Endothelial cell of umbilical vein (primary cell): ENCODE data around the gene SLC6A7. TPM values are rescaled to one million over a fixed set of nuclear protein-coding genes. Genes with fewer than 3 reads are reported as not detected.

Experiments
- BruUV-seq: library from RNA; stranded (reverse); fragments of 400-500 nt; replicated peaks from 2 replicates; lab custom pipeline; 2021; lab: Mats Ljungman, UMichigan
- CTCF ChIA-PET: fragments of 300-600, 350-600 bp; sonication (Branson Sonifier 250); formaldehyde crosslinking; loops from one replicate; lab custom pipeline; 2021; ENCODE audit warnings: antibody characterized with exemption, inconsistent platforms; lab: Charles Lee
- POLR2A ChIA-PET: fragments of 300-600, 350-600 bp; sonication (Branson Sonifier 250); formaldehyde crosslinking; loops from one replicate; lab custom pipeline; 2021; ENCODE audit warnings: antibody characterized with exemption, inconsistent platforms; lab: Charles Lee
- DNase-seq: peaks from one replicate; pipeline ENCODE4 v3.0.0-alpha.2; 2011; ENCODE audit warnings: low read depth, low spot score
- FAIRE-seq: peaks from 2 replicates; lab custom pipeline; 2011; peaks lifted over from hg19 to GRCh38; lab: Jason Lieb, UNC
- H2AFZ ChIP-seq: 2 replicates; pipeline ENCODE4 v1.6.0; 2012; ENCODE audit warnings: low read depth, low read length, control low read depth, inconsistent platforms
- H3K27ac ChIP-seq: 2 replicates; pipeline ENCODE4 v1.5.1; 2011; ENCODE audit warnings: low read depth, mild to moderate bottlenecking, control low read depth, low read length, moderate library complexity; ENCODE audit not compliant: insufficient read depth
- H3K27me3 ChIP-seq, 2 experiments: 2 replicates each; pipeline versions ENCODE4 v1.6.0 to v1.6.1; 2011; ENCODE audit warnings: low read length in 2 of 2, mixed read lengths in 1 of 2; ENCODE audit not compliant: control insufficient read depth in 2 of 2, insufficient read depth in 2 of 2
- H3K36me3 ChIP-seq, 2 experiments: 2 replicates in 1 of 2; 3 replicates in 1 of 2; pipeline ENCODE4 v1.5.1; 2011; ENCODE audit warnings: low read length in 2 of 2, mild to moderate bottlenecking in 1 of 2, moderate library complexity in 1 of 2; ENCODE audit not compliant: control insufficient read depth in 2 of 2, insufficient read depth in 2 of 2; ENCODE audit errors: extremely low read depth in 1 of 2
- H3K4me1 ChIP-seq: 3 replicates; pipeline ENCODE4 v1.5.1; 2011; ENCODE audit warnings: mild to moderate bottlenecking, low read length; ENCODE audit not compliant: control insufficient read depth, insufficient read depth; ENCODE audit errors: extremely low read depth
- H3K4me2 ChIP-seq: 2 replicates; pipeline ENCODE4 v1.6.1; 2011; ENCODE audit warnings: low read length, control low read depth, mixed read lengths; ENCODE audit not compliant: insufficient read depth
- H3K4me3 ChIP-seq, 3 experiments: fragments of 200-600 bp in 1 of 3; sonication (generic), shearing (Covaris generic) in 1 of 3; replicated peaks in 1 of 3; 2 replicates each; pipeline ENCODE4 v1.5.1; 2011 to 2016; ENCODE audit warnings: control low read depth in 3 of 3, low read length in 3 of 3, mild to moderate bottlenecking in 2 of 3, inconsistent platforms in 1 of 3, low read depth in 1 of 3, moderate library complexity in 1 of 3; ENCODE audit not compliant: insufficient read depth in 1 of 3
- H3K79me2 ChIP-seq: 2 replicates; pipeline ENCODE4 v1.6.0; 2012; ENCODE audit warnings: low read length, inconsistent platforms; ENCODE audit not compliant: control insufficient read depth, insufficient read depth
- H3K9ac ChIP-seq: replicated peaks from 2 replicates; pipeline ENCODE3; 2011; ENCODE audit warnings: low read length, control low read depth; ENCODE audit not compliant: insufficient read depth; ENCODE audit errors: extremely low read depth
- H3K9me1 ChIP-seq: replicated peaks from 3 replicates; pipeline ENCODE4 v1.6.0; 2011; ENCODE audit warnings: mild to moderate bottlenecking, low read length; ENCODE audit not compliant: control insufficient read depth, insufficient read depth; ENCODE audit errors: extremely low read depth
- H3K9me3 ChIP-seq: replicated peaks from 2 replicates; pipeline ENCODE4 v1.5.1; 2012; ENCODE audit warnings: low read length, inconsistent platforms; ENCODE audit not compliant: control insufficient read depth, insufficient read depth
- H4K20me1 ChIP-seq: replicated peaks from 2 replicates; pipeline ENCODE3; 2011; ENCODE audit warnings: mild to moderate bottlenecking, low read length; ENCODE audit not compliant: control insufficient read depth, insufficient read depth; ENCODE audit errors: extremely low read depth
- EZH2 ChIP-seq: IDR thresholded peaks from 2 replicates; pipeline ENCODE4 v1.6.1; 2012; ENCODE audit warnings: borderline replicate concordance, low read depth, mild to moderate bottlenecking, moderate library complexity, low read length, inconsistent platforms; ENCODE audit not compliant: severe bottlenecking
- FOS ChIP-seq: IDR thresholded peaks from 2 replicates; pipeline ENCODE4 v1.6.1; 2011; ENCODE audit warnings: mild to moderate bottlenecking, low read length, moderate library complexity, borderline replicate concordance; ENCODE audit not compliant: insufficient read depth
- GATA2 ChIP-seq: IDR thresholded peaks from 2 replicates; pipeline ENCODE4 v1.7.0; 2011; ENCODE audit warnings: low read depth, mild to moderate bottlenecking, moderate library complexity, mixed read lengths, low read length; ENCODE audit not compliant: insufficient read length, insufficient read depth
- JUN ChIP-seq: IDR thresholded peaks from 2 replicates; pipeline ENCODE4 v1.6.1; 2011; ENCODE audit warnings: borderline replicate concordance, low read depth; ENCODE audit not compliant: insufficient read length, insufficient read depth
- MYC ChIP-seq: IDR thresholded peaks from one replicate; pipeline ENCODE4 v1.6.1; 2011; ENCODE audit warnings: mild to moderate bottlenecking, low read depth, low read length
- POLR2A ChIP-seq: IDR thresholded peaks from 2 replicates; pipeline ENCODE4 v1.6.1; 2012; ENCODE audit warnings: low read depth, mild to moderate bottlenecking, control low read depth, low read length
- POLR2AphosphoS5 ChIP-seq: IDR thresholded peaks from 2 replicates; pipeline ENCODE4 v1.6.1; 2012; ENCODE audit warnings: low read depth, mild to moderate bottlenecking, control low read depth, low read length, moderate library complexity; ENCODE audit not compliant: insufficient read depth
- dilution Hi-C: fragments of 300-500 bp; cut with MboI; formaldehyde crosslinking; loops from one replicate; pipeline ENCODE4 v1.15.0; 2019; ENCODE audit warnings: low sequenced_read_pairs; ENCODE audit not compliant: extremely low pct_ligation_motif_present
- intact Hi-C: fragments of 100-400 bp; cut with micrococcal nuclease; formaldehyde crosslinking; loops from one replicate; pipeline ENCODE4 v1.10.0; 2022
- polyA plus RNA-seq, 4 experiments: library from polyadenylated mRNA; depleted of rRNA in 3 of 4; stranded (reverse) in 3 of 4; unstranded in 1 of 4; fragments of >200 nt; gene quantifications; 2 replicates each; pipeline versions ENCODE4 v1.2.1 to v1.2.3, GENCODE V29; 2011 to 2012; ENCODE audit warnings: missing spikeins in 1 of 4
- total RNA-seq: library from RNA; stranded (reverse); gene quantifications from 2 replicates; pipeline ENCODE4 v1.2.3, GENCODE V29; 2021
- TF ChIP-seq, protein P1 (sequence below): IDR thresholded peaks from 2 replicates; pipeline ENCODE4 v1.6.1; 2011; ENCODE audit not compliant: insufficient read depth, insufficient read length
- TF ChIP-seq, protein P2 (sequence below), 2 donors: IDR thresholded peaks; 1 replicate in 1 of 2; 2 replicates in 1 of 2; pipeline ENCODE4 v1.5.1; 2011; ENCODE audit warnings: low read length in 2 of 2, mild to moderate bottlenecking in 2 of 2, moderate library complexity in 2 of 2, control low read depth in 1 of 2, inconsistent platforms in 1 of 2, low read depth in 1 of 2; ENCODE audit not compliant: insufficient read depth in 1 of 2; ENCODE audit errors: extremely low read depth in 1 of 2

Gene SLC6A7
- total and polyA plus RNA-seq, 2 donors (not counting 3 experiments of a cell fraction or from before 2014, with no cell fraction given), result not detected

DNA sequence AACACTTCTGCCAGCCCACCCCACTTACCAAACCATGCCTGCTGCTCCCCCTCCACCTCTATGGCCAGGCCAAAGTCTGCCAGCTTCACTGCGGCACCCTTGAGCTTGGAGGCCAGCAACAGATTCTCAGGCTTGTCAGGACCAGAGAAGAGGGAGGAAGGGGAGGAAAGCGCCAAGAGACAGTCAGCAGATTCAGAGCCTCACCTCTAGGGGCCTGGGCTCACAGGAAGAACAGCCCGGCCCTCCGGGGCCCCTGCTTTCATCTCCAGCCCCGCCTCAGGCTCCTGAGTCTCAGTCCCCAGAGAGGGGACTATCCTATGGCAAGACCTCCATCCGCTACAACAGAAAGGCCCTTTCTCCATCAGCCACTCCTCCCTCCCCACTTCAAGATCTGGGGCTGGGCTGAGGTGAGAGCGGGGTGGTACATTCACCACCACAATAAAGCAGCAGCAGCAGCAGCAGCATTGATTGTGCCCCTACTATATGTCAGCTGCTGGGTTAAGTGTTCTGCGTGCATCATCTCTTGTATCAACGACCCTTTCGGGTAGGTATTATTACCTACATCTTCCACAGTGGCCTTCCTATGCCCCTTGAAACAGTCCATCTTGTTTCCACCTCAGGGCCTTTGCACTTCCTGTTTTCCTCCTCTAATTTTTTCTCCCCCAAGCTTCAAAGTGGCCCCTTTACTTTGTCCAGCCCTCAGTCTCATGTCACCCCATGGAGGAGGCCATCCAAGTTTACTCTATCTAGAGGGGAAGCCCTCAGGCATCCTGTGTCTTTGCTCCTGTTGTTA lies 63.8 kb downstream of the SLC6A7 start:
- ChIA-PET POLR2A (no interaction called here), CTCF (interaction anchor here (0.9 kb wide), 1 partner anchor 8 kb away, joined by 3 read pairs; no protein-coding TSS in a partner anchor)
- dilution Hi-C loops, result no loop called here

More for the DNA sequence above, 63.8 kb downstream of the SLC6A7 start:
- H3K36me3 ChIP-seq, result no peaks in the 10 kb centered on the region
- DNase-seq (no peak), FAIRE-seq (no peak)
- TF ChIP-seq GATA2 (no peak), MYC (no peak), JUN (no peak), FOS (no peak), POLR2A (no peak), POLR2AphosphoS5 (no peak), EZH2 (no peak)
- TF ChIP-seq, protein P1, sequence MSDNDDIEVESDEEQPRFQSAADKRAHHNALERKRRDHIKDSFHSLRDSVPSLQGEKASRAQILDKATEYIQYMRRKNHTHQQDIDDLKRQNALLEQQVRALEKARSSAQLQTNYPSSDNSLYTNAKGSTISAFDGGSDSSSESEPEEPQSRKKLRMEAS, result no peak
- TF ChIP-seq, protein P2, sequence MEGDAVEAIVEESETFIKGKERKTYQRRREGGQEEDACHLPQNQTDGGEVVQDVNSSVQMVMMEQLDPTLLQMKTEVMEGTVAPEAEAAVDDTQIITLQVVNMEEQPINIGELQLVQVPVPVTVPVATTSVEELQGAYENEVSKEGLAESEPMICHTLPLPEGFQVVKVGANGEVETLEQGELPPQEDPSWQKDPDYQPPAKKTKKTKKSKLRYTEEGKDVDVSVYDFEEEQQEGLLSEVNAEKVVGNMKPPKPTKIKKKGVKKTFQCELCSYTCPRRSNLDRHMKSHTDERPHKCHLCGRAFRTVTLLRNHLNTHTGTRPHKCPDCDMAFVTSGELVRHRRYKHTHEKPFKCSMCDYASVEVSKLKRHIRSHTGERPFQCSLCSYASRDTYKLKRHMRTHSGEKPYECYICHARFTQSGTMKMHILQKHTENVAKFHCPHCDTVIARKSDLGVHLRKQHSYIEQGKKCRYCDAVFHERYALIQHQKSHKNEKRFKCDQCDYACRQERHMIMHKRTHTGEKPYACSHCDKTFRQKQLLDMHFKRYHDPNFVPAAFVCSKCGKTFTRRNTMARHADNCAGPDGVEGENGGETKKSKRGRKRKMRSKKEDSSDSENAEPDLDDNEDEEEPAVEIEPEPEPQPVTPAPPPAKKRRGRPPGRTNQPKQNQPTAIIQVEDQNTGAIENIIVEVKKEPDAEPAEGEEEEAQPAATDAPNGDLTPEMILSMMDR (IDR thresholded peaks at IDR 0.05; ENCODE audit: extremely low read depth in 1 of 2, insufficient read depth in 1 of 2, low read depth in 1 of 2, low read length in 2 of 2), result no peak
- no peak overlapping the region for H3K4me3 ChIP-seq
- H3K9ac ChIP-seq, result no peak overlapping the region
- intact Hi-C loops, result no loop called here
- H3K27ac ChIP-seq, result no peak overlapping the region
- BruUV-seq, result no TSS peak
- no peaks in the 10 kb centered on the region for H3K79me2 ChIP-seq
- no peak overlapping the region for H2AFZ ChIP-seq
- H3K4me2 ChIP-seq, result no peak overlapping the region
- H4K20me1 ChIP-seq, result no peaks in the 10 kb centered on the region
- H3K27me3 ChIP-seq, result no peaks in the 10 kb centered on the region
- no peaks in the 10 kb centered on the region for H3K4me1 ChIP-seq
- no peaks in the 10 kb centered on the region for H3K9me1 ChIP-seq
- no peaks in the 10 kb centered on the region for H3K9me3 ChIP-seq
